ENCODE results near the gene MDC1. TPM values are rescaled to one million over a fixed set of nuclear protein-coding genes. Genes with fewer than 3 reads are reported as not detected.

Gene MDC1
- total RNA-seq, 1 experiment from 2014 or later = 46.6 TPM

- TF ChIP-seq CTCF (IDR thresholded peaks at IDR 0.05; ENCODE audit: insufficient read depth in 1 of 2, low read depth in 1 of 2, low read length in 1 of 2, severe bottlenecking in 1 of 2, unreplicated experiment in 1 of 2) = no peak
- Mint-ChIP-seq H3K27me3 (ENCODE audit: insufficient read depth, unreplicated experiment) (no peaks in the 10 kb centered on the region), H3K27ac (ENCODE audit: unreplicated experiment) (no peak overlapping the region), H3K9me3 (ENCODE audit: unreplicated experiment) (no peaks in the 10 kb centered on the region), H3K4me1 (ENCODE audit: low read depth, unreplicated experiment) (peaks cover 5% of the 10 kb centered on the region), H3K36me3 (ENCODE audit: insufficient read depth, unreplicated experiment) (peaks cover 44% of the 10 kb centered on the region), H3K4me3 (ENCODE audit: unreplicated experiment) (no peak overlapping the region)
- no peak for DNase-seq
- no peaks in the 10 kb centered on the region for H3K4me1 ChIP-seq
- POLR2A ChIA-PET = no interaction called here
- intact Hi-C loops (cut with micrococcal nuclease; ENCODE audit: unreplicated experiment) = no loop called here
- H3K27me3 ChIP-seq (replicated peaks; ENCODE audit: control insufficient read depth, insufficient read depth, low read length) = no peaks in the 10 kb centered on the region
- CTCF ChIA-PET = no interaction called here
- H3K4me3 ChIP-seq (ENCODE audit: low read depth, low read length) = no peak overlapping the region
- no peaks in the 10 kb centered on the region for H3K36me3 ChIP-seq (ENCODE audit: control insufficient read depth, insufficient read depth, low read length)
- H3K9me3 ChIP-seq = no peaks in the 10 kb centered on the region
- BruUV-seq (replicated peaks) = no TSS peak
Observed at GRCh38 chr6:30703011-30703410, 14.1 kb downstream of the MDC1 start.

GRCh38 chr6:30700340-30700739 lies 16.7 kb downstream of the MDC1 start:
- Mint-ChIP-seq H3K27me3 (ENCODE audit: insufficient read depth, unreplicated experiment) (no peaks in the 10 kb centered on the region), H3K9me3 (ENCODE audit: unreplicated experiment) (no peaks in the 10 kb centered on the region), H3K36me3 (ENCODE audit: insufficient read depth, unreplicated experiment) (peaks cover 35% of the 10 kb centered on the region), H3K4me3 (ENCODE audit: unreplicated experiment) (no peak overlapping the region), H3K4me1 (ENCODE audit: low read depth, unreplicated experiment) (peaks cover under 1% of the 10 kb centered on the region), H3K27ac (ENCODE audit: unreplicated experiment) (no peak overlapping the region)
- H3K4me1 ChIP-seq = peaks cover 7% of the 10 kb centered on the region
- no peaks in the 10 kb centered on the region for H3K27me3 ChIP-seq (replicated peaks; ENCODE audit: control insufficient read depth, insufficient read depth, low read length)
- no peaks in the 10 kb centered on the region for H3K36me3 ChIP-seq (ENCODE audit: control insufficient read depth, insufficient read depth, low read length)
- no TSS peak for BruUV-seq (replicated peaks)
- ChIA-PET CTCF (no interaction called here), POLR2A (no interaction called here)
- no peak overlapping the region for H3K4me3 ChIP-seq (ENCODE audit: low read depth, low read length)
- no peaks in the 10 kb centered on the region for H3K9me3 ChIP-seq
- intact Hi-C loops (cut with micrococcal nuclease; ENCODE audit: unreplicated experiment) = no loop called here
- peak; percentile 29 to 47 for DNase-seq
- TF ChIP-seq CTCF (IDR thresholded peaks at IDR 0.05; ENCODE audit: insufficient read depth in 1 of 2, low read depth in 1 of 2, low read length in 1 of 2, severe bottlenecking in 1 of 2, unreplicated experiment in 1 of 2) = no peak

GRCh38 chr6:30696432-30696831 lies 20.6 kb downstream of the MDC1 start:
- ChIA-PET CTCF (interaction anchor here (2.2 kb wide), 1 partner anchor 21 kb away, joined by 6 read pairs; the partner anchor contains the start of gene MDC1), POLR2A (interaction anchor here (0.6 kb wide), 1 partner anchor 12 kb away, joined by 3 read pairs; no protein-coding TSS in a partner anchor)
- intact Hi-C loops (cut with micrococcal nuclease; ENCODE audit: unreplicated experiment) = no loop called here
- H3K4me3 Mint-ChIP-seq (ENCODE audit: unreplicated experiment) = no peak overlapping the region
- H3K9me3 Mint-ChIP-seq (ENCODE audit: unreplicated experiment) = no peaks in the 10 kb centered on the region
- H3K4me1 Mint-ChIP-seq (ENCODE audit: low read depth, unreplicated experiment) = peaks cover 19% of the 10 kb centered on the region
- BruUV-seq (replicated peaks) = no TSS peak
- Histone ChIP-seq H3K4me3 (ENCODE audit: low read depth, low read length) (no peak overlapping the region), H3K27me3 (replicated peaks; ENCODE audit: control insufficient read depth, insufficient read depth, low read length) (no peaks in the 10 kb centered on the region), H3K9me3 (no peaks in the 10 kb centered on the region), H3K4me1 (peaks cover 15% of the 10 kb centered on the region), H3K36me3 (ENCODE audit: control insufficient read depth, insufficient read depth, low read length) (no peaks in the 10 kb centered on the region)
- H3K27ac Mint-ChIP-seq (ENCODE audit: unreplicated experiment) = no peak overlapping the region
- H3K27me3 Mint-ChIP-seq (ENCODE audit: insufficient read depth, unreplicated experiment) = no peaks in the 10 kb centered on the region
- TF ChIP-seq CTCF (IDR thresholded peaks at IDR 0.05; ENCODE audit: insufficient read depth in 1 of 2, low read depth in 1 of 2, low read length in 1 of 2, severe bottlenecking in 1 of 2, unreplicated experiment in 1 of 2) = no peak
- H3K36me3 Mint-ChIP-seq (ENCODE audit: insufficient read depth, unreplicated experiment) = peaks cover 16% of the 10 kb centered on the region
- DNase-seq = no peak

Data from Caco-2 (cell line).